ENCODE measurements around the gene JUND. TPM values are rescaled to one million over a fixed set of nuclear protein-coding genes. Genes with fewer than 3 reads are reported as not detected.
A peak's percentile ranks its signal among the peaks of the same experiment; 100 is the strongest.

Gene JUND
- total and polyA plus RNA-seq, 4 experiments from 2014 or later = 16.5 to 163 (median 148) TPM

- DNase-seq = no peak
- ChIA-PET POLR2A (ENCODE audit: partially characterized antibody) (interaction anchor here (0.8 to 1.9 kb wide), 6 partner anchors 44 to 161 kb away, joined by 3 to 12 read pairs (median 4); partner anchors contain the start of genes MPV17L2 and RAB3A), CTCF (ENCODE audit: partially characterized antibody) (interaction anchor here (0.7 to 10.5 kb wide), 28 partner anchors 8 to 314 kb away, joined by 3 to 150 read pairs (median 6); partner anchors contain the start of genes IFI30, IQCN, MPV17L2 and RAB3A)
- Mint-ChIP-seq H3K4me3 (no peak overlapping the region), H3K27ac (peak overlapping the region in 1 of 7 donors; percentile 66), H3K9me3 (no peaks in the 10 kb centered on the region), H3K36me3 (no peaks in the 10 kb centered on the region), H3K27me3 (peaks cover 4 to 9% of the 10 kb centered on the region in 2 donors), H3K4me1 (peaks cover 1 to 7% (median 5%) of the 10 kb centered on the region in 4 donors)
- Histone ChIP-seq H3K36me3 (ENCODE audit: insufficient read depth, low read length) (no peaks in the 10 kb centered on the region), H3K27me3 (ENCODE audit: insufficient read depth, low read length) (no peaks in the 10 kb centered on the region), H3K9me3 (ENCODE audit: control insufficient read depth in 1 of 2, low read length in 2 of 2) (no peaks in the 10 kb centered on the region), H3K4me1 (ENCODE audit: insufficient read depth, low read length) (no peaks in the 10 kb centered on the region), H3K27ac (ENCODE audit: low read depth, low read length) (no peak overlapping the region), H3K4me3 (ENCODE audit: low read length in 2 of 2) (no peak overlapping the region)
- intact Hi-C loops (cut with micrococcal nuclease) = loop anchor here (1.0 to 2.0 kb wide), 7 partner anchors 44 to 314 kb away; no protein-coding TSS in a partner anchor
These were observed 29.1 kb downstream of the JUND start for GRCh38 chr19:18252370-18252717.

DNA sequence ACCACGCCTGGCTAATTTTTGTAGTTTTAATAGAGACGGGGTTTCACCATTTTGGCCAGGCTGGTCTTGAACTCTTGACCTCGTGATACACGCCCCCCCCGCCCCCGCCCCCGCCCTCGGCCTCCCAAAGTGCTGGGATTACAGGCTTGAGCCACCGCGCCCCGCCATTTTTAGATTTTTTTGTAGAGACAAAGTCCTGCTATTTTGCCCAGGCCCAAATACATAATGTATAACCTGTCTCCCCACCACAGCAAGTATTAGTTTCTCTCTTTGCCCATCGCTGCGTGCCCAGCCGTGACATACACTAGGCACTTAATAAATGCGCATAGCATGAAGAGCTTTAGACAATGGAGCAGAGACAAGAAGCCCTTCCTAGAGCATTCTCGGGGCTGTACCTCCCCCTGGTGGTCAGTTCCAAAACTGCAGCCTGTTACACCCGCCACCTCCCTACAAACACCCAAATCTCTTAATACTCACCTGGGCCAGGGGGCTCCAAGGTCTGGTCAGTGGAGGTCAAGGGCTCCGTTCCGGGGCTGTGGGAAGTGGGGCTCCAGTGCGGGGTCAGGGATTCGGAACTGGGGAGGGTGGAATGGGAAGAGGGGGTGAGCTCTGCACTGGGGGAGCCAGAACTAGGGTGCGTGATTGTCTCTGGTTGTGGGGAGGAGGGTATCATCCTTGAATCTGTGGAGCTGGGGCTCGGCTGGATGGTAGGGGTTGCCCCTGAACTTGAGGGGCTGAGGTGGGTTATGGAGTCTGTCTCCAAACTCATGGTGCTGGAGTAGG, 29.6 kb downstream of the JUND start:
- POLR2A ChIA-PET (ENCODE audit: partially characterized antibody) = interaction anchor here (0.6 to 1.9 kb wide), 6 partner anchors 43 to 161 kb away, joined by 3 to 12 read pairs (median 4); partner anchors contain the start of gene MPV17L2

GRCh38 chr19:18249834-18250233, 31.6 kb downstream of the JUND start:
- Histone ChIP-seq H3K27ac (ENCODE audit: low read depth, low read length) (no peak overlapping the region), H3K4me1 (ENCODE audit: insufficient read depth, low read length) (no peaks in the 10 kb centered on the region), H3K4me3 (ENCODE audit: low read length in 2 of 2) (no peak overlapping the region), H3K9me3 (ENCODE audit: control insufficient read depth in 1 of 2, low read length in 2 of 2) (no peaks in the 10 kb centered on the region), H3K36me3 (ENCODE audit: insufficient read depth, low read length) (no peaks in the 10 kb centered on the region), H3K27me3 (ENCODE audit: insufficient read depth, low read length) (no peaks in the 10 kb centered on the region)
- Mint-ChIP-seq H3K27ac (no peak overlapping the region), H3K27me3 (peaks cover 4 to 7% of the 10 kb centered on the region in 2 donors), H3K36me3 (no peaks in the 10 kb centered on the region), H3K9me3 (no peaks in the 10 kb centered on the region), H3K4me3 (no peak overlapping the region), H3K4me1 (peaks cover 1 to 5% (median 3%) of the 10 kb centered on the region in 4 donors)
- intact Hi-C loops (cut with micrococcal nuclease) = loop anchor here (2.0 kb wide), 1 partner anchor 137 kb away; no protein-coding TSS in a partner anchor
- no peak for DNase-seq
- POLR2A ChIA-PET (ENCODE audit: partially characterized antibody) = interaction anchor here (0.9 kb wide), 1 partner anchor 58 kb away, joined by 4 read pairs; no protein-coding TSS in a partner anchor
- CTCF ChIA-PET (ENCODE audit: partially characterized antibody) = interaction anchor here (0.7 to 10.5 kb wide), 13 partner anchors 10 to 433 kb away, joined by 3 to 150 read pairs (median 4); partner anchors contain the start of genes KXD1, MPV17L2 and RAB3A

More for the DNA sequence above, 29.6 kb downstream of the JUND start:
- DNase-seq = peak; percentile 74 to 79 (median 76)
- Mint-ChIP-seq H3K4me3 (no peak overlapping the region), H3K4me1 (peaks cover 1 to 7% (median 5%) of the 10 kb centered on the region in 4 donors), H3K27ac (peak overlapping the region in 2 of 7 donors; percentile 4 to 66), H3K9me3 (no peaks in the 10 kb centered on the region), H3K36me3 (no peaks in the 10 kb centered on the region), H3K27me3 (peaks cover 4 to 9% of the 10 kb centered on the region in 2 donors)
- Histone ChIP-seq H3K27ac (ENCODE audit: low read depth, low read length) (no peak overlapping the region), H3K9me3 (ENCODE audit: control insufficient read depth in 1 of 2, low read length in 2 of 2) (no peaks in the 10 kb centered on the region), H3K36me3 (ENCODE audit: insufficient read depth, low read length) (no peaks in the 10 kb centered on the region), H3K27me3 (ENCODE audit: insufficient read depth, low read length) (no peaks in the 10 kb centered on the region), H3K4me1 (ENCODE audit: insufficient read depth, low read length) (no peaks in the 10 kb centered on the region), H3K4me3 (ENCODE audit: low read length in 2 of 2) (no peak overlapping the region)
- intact Hi-C loops (cut with micrococcal nuclease) = loop anchor here (1.0 to 2.0 kb wide), 9 partner anchors 43 to 313 kb away; partner anchors contain the start of gene RAB3A
- CTCF ChIA-PET (ENCODE audit: partially characterized antibody) = interaction anchor here (0.6 to 10.5 kb wide), 30 partner anchors 8 to 313 kb away, joined by 3 to 150 read pairs (median 5); partner anchors contain the start of genes IFI30, IQCN, MPV17L2 and RAB3A

GRCh38 chr19:18245297-18245696, 36.1 kb downstream of the JUND start:
- no peak overlapping the region for H3K27ac Mint-ChIP-seq
- POLR2A ChIA-PET (ENCODE audit: partially characterized antibody) = interaction anchor here (0.6 kb wide), 1 partner anchor 158 kb away, joined by 3 read pairs; no protein-coding TSS in a partner anchor
- no peak overlapping the region for H3K4me3 Mint-ChIP-seq
- Histone ChIP-seq H3K27me3 (ENCODE audit: insufficient read depth, low read length) (no peaks in the 10 kb centered on the region), H3K9me3 (ENCODE audit: control insufficient read depth in 1 of 2, low read length in 2 of 2) (no peaks in the 10 kb centered on the region), H3K36me3 (ENCODE audit: insufficient read depth, low read length) (no peaks in the 10 kb centered on the region), H3K27ac (ENCODE audit: low read depth, low read length) (no peak overlapping the region), H3K4me1 (ENCODE audit: insufficient read depth, low read length) (no peaks in the 10 kb centered on the region), H3K4me3 (ENCODE audit: low read length in 2 of 2) (no peak overlapping the region)
- H3K9me3 Mint-ChIP-seq = no peaks in the 10 kb centered on the region
- CTCF ChIA-PET (ENCODE audit: partially characterized antibody) = interaction anchor here (1.1 to 2.2 kb wide), 4 partner anchors 9 to 53 kb away, joined by 3 to 6 read pairs (median 6); partner anchors contain the start of gene MPV17L2
- intact Hi-C loops (cut with micrococcal nuclease) = no loop called here
- DNase-seq = no peak
- no peaks in the 10 kb centered on the region for H3K4me1 Mint-ChIP-seq
- H3K36me3 Mint-ChIP-seq = no peaks in the 10 kb centered on the region
- H3K27me3 Mint-ChIP-seq = no peaks in the 10 kb centered on the region

- no peaks in the 10 kb centered on the region for H3K4me1 Mint-ChIP-seq
- no peak overlapping the region for H3K4me3 ChIP-seq (ENCODE audit: low read length in 2 of 2)
- CTCF ChIA-PET (ENCODE audit: partially characterized antibody) = interaction anchor here (1.1 kb wide), 1 partner anchor 11 kb away, joined by 4 read pairs; no protein-coding TSS in a partner anchor
- H3K4me3 Mint-ChIP-seq = no peak overlapping the region
- peaks cover 6% of the 10 kb centered on the region for H3K27me3 ChIP-seq (ENCODE audit: insufficient read depth, low read length)
- H3K36me3 Mint-ChIP-seq = no peaks in the 10 kb centered on the region
- H3K9me3 ChIP-seq (ENCODE audit: control insufficient read depth in 1 of 2, low read length in 2 of 2) = no peaks in the 10 kb centered on the region
- H3K27me3 Mint-ChIP-seq = peaks cover 15 to 25% of the 10 kb centered on the region in 2 donors
- POLR2A ChIA-PET (ENCODE audit: partially characterized antibody) = no interaction called here
- intact Hi-C loops (cut with micrococcal nuclease) = no loop called here
- H3K36me3 ChIP-seq (ENCODE audit: insufficient read depth, low read length) = no peaks in the 10 kb centered on the region
- no peak for DNase-seq
- no peak overlapping the region for H3K27ac ChIP-seq (ENCODE audit: low read depth, low read length)
- H3K9me3 Mint-ChIP-seq = no peaks in the 10 kb centered on the region
- no peaks in the 10 kb centered on the region for H3K4me1 ChIP-seq (ENCODE audit: insufficient read depth, low read length)
- H3K27ac Mint-ChIP-seq = no peak overlapping the region
These were observed 42.1 kb downstream of the JUND start for GRCh38 chr19:18239303-18239702.

DNA sequence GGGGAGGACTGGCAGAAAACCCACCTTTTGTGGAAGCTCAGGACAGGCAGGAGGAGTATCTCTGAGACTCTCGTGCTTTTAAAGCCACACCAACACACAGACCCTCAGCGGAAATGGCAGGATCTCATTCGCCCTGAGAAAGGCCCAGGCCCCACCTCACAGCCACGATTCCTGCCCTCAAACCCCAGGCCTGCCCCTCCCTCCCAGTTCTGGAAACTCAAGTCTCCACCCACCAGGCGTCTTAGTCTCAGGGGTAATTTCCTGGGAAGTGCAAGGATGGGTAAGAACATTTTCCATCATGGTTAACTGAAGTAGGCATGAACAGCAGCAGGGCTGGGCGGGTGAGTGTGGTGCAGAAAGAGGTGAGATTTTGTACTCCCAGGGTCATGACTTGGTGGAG, 47.2 kb downstream of the JUND start:
- H3K27ac Mint-ChIP-seq = no peak overlapping the region
- peaks cover 0 to 4% (median under 1%) of the 10 kb centered on the region in 4 donors for H3K4me1 Mint-ChIP-seq
- H3K27me3 Mint-ChIP-seq = peaks cover 47 to 50% of the 10 kb centered on the region in 2 donors
- peaks cover 0 to 11% (median 6%) of the 10 kb centered on the region in 8 donors for H3K9me3 Mint-ChIP-seq
- CTCF ChIA-PET (ENCODE audit: partially characterized antibody) = interaction anchor here (1.3 kb wide), 1 partner anchor 10 kb away, joined by 6 read pairs; no protein-coding TSS in a partner anchor
- Histone ChIP-seq H3K27me3 (ENCODE audit: insufficient read depth, low read length) (peaks cover 25% of the 10 kb centered on the region), H3K9me3 (ENCODE audit: control insufficient read depth in 1 of 2, low read length in 2 of 2) (no peaks in the 10 kb centered on the region), H3K27ac (ENCODE audit: low read depth, low read length) (no peak overlapping the region), H3K4me1 (ENCODE audit: insufficient read depth, low read length) (no peaks in the 10 kb centered on the region), H3K4me3 (ENCODE audit: low read length in 2 of 2) (no peak overlapping the region), H3K36me3 (ENCODE audit: insufficient read depth, low read length) (no peaks in the 10 kb centered on the region)
- no peak for DNase-seq
- H3K36me3 Mint-ChIP-seq = peaks cover 0 to 4% of the 10 kb centered on the region in 2 donors
- intact Hi-C loops (cut with micrococcal nuclease) = no loop called here
- POLR2A ChIA-PET (ENCODE audit: partially characterized antibody) = interaction anchor here (1.1 kb wide), 1 partner anchor 30 kb away, joined by 3 read pairs; the partner anchor contains the start of gene RAB3A
- no peak overlapping the region for H3K4me3 Mint-ChIP-seq

Measured in CD4-positive, alpha-beta memory T cell (primary cell).